Right lobe of liver (tissue), 4 donors: Measurements from ENCODE around the gene FLT1.

Source experiments
- POLR2A ChIP-seq: fragments of 450-650 bp; IDR thresholded peaks from one replicate; pipeline ENCODE4 v1.6.1; 2017; ENCODE audit warnings: antibody characterized with exemption, mild to moderate bottlenecking
- TF ChIP-seq, protein P1 (sequence below), 4 donors: fragments of 200-600 bp in 3 of 4; fragments of 450-650 bp in 1 of 4; IDR thresholded peaks; one replicate each; pipeline versions ENCODE4 v1.5.1 to v1.8.0; 2016 to 2022; ENCODE audit warnings: antibody characterized with exemption in 4 of 4, mild to moderate bottlenecking in 2 of 4
- donor health status: DM: no; HTN: no; CAD: no.
- donor health status: DM: no; HTN: no; CAD: no.
- donor health status: DM: no; HTN: yes; CAD: no.

DNA sequence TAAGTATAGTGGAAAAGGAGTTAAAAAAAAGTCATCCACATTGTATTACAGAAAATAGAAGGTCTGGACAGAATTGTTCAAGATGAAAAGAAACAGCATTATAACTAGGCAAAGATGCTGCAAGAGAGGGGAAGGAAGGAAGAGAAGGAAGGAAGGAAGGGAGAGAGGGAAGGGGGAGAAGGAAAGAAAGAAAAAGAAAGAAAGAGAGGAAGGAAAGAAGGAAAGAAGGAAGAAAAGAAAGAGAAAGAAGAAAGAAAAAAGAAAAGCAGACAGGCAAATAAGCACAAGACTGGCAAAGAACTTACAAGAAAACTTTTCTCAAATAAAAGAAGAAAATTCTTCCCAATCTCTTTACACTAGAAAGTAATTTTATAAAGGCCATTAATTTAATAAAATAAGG is 15.1 kb upstream of the FLT1 start:
- TF ChIP-seq, protein P1, sequence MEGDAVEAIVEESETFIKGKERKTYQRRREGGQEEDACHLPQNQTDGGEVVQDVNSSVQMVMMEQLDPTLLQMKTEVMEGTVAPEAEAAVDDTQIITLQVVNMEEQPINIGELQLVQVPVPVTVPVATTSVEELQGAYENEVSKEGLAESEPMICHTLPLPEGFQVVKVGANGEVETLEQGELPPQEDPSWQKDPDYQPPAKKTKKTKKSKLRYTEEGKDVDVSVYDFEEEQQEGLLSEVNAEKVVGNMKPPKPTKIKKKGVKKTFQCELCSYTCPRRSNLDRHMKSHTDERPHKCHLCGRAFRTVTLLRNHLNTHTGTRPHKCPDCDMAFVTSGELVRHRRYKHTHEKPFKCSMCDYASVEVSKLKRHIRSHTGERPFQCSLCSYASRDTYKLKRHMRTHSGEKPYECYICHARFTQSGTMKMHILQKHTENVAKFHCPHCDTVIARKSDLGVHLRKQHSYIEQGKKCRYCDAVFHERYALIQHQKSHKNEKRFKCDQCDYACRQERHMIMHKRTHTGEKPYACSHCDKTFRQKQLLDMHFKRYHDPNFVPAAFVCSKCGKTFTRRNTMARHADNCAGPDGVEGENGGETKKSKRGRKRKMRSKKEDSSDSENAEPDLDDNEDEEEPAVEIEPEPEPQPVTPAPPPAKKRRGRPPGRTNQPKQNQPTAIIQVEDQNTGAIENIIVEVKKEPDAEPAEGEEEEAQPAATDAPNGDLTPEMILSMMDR (IDR thresholded peaks at IDR 0.05): no peak
- no peak for TF ChIP-seq POLR2A
